HL-60 (cell line): ENCODE data around the gene PDE4B.

ENCODE experiments used
- DNase-seq, 2 experiments: peaks; one replicate each; pipeline ENCODE4 v3.0.0-alpha.2; 2010 to 2020; ENCODE audit warnings: low read depth in 1 of 2, low spot score in 1 of 2
- H3K27ac ChIP-seq: fragments of 250-450 bp; sonication (Bioruptor Pico); replicated peaks from 2 replicates; pipeline ENCODE4 v1.5.1; 2020; ENCODE audit warnings: mild to moderate bottlenecking, moderate library complexity
- H3K27me3 ChIP-seq: fragments of 250-450 bp; sonication (Bioruptor Pico); 2 replicates; pipeline ENCODE4 v1.5.1; 2021; ENCODE audit warnings: mild to moderate bottlenecking, moderate library complexity; ENCODE audit not compliant: insufficient read depth, poor library complexity, severe bottlenecking
- H3K4me3 ChIP-seq: replicated peaks from 2 replicates; pipeline ENCODE4 v1.5.1; 2011; ENCODE audit warnings: mild to moderate bottlenecking, control low read depth, low read length; ENCODE audit not compliant: insufficient read depth
- GABPA ChIP-seq: IDR thresholded peaks from 2 replicates; pipeline ENCODE4 v1.6.1; 2012; ENCODE audit warnings: low read depth
- POLR2AphosphoS5 ChIP-seq: IDR thresholded peaks from 2 replicates; pipeline ENCODE4 v1.6.1; 2012; ENCODE audit warnings: low read depth
- SPI1 ChIP-seq: IDR thresholded peaks from 2 replicates; pipeline ENCODE4 v1.6.1; 2012; ENCODE audit warnings: low read depth, mild to moderate bottlenecking, borderline replicate concordance
- TF ChIP-seq, protein P1 (sequence below): IDR thresholded peaks from one replicate; pipeline ENCODE4 v1.5.1; 2011; ENCODE audit warnings: low read length, control low read depth, inconsistent platforms; ENCODE audit not compliant: insufficient read depth
- TF ChIP-seq, protein P2 (sequence below): IDR thresholded peaks from 2 replicates; pipeline ENCODE4 v1.6.1; 2012; ENCODE audit warnings: low read depth; ENCODE audit not compliant: insufficient replicate concordance

PDE4B gene

DNA sequence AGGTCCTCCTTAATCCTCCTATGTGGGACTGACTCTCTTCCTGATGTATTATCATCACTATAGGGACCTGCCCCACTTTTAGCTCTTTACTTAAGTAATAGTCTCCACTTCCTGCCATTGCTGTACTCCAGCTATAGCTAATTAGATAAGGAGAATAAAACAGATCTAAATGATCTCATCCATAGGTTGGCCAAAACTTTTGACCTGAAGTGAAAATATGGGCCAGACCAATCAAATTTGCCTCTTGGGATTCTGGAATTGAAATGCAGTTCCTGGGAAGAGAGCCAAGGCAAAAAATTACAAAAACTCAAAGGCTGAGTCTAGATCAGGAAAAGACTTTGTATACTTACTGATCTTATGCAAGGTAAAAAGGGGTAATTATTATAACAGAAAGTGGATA, 36.1 kb upstream of the PDE4B start:
- H3K4me3 ChIP-seq = no peak overlapping the region
- no peaks in the 10 kb centered on the region for H3K27me3 ChIP-seq
- no peak for DNase-seq
- TF ChIP-seq, protein P1, sequence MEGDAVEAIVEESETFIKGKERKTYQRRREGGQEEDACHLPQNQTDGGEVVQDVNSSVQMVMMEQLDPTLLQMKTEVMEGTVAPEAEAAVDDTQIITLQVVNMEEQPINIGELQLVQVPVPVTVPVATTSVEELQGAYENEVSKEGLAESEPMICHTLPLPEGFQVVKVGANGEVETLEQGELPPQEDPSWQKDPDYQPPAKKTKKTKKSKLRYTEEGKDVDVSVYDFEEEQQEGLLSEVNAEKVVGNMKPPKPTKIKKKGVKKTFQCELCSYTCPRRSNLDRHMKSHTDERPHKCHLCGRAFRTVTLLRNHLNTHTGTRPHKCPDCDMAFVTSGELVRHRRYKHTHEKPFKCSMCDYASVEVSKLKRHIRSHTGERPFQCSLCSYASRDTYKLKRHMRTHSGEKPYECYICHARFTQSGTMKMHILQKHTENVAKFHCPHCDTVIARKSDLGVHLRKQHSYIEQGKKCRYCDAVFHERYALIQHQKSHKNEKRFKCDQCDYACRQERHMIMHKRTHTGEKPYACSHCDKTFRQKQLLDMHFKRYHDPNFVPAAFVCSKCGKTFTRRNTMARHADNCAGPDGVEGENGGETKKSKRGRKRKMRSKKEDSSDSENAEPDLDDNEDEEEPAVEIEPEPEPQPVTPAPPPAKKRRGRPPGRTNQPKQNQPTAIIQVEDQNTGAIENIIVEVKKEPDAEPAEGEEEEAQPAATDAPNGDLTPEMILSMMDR = no peak
- TF ChIP-seq GABPA (no peak), POLR2AphosphoS5 (no peak), SPI1 (no peak)
- TF ChIP-seq, protein P2, sequence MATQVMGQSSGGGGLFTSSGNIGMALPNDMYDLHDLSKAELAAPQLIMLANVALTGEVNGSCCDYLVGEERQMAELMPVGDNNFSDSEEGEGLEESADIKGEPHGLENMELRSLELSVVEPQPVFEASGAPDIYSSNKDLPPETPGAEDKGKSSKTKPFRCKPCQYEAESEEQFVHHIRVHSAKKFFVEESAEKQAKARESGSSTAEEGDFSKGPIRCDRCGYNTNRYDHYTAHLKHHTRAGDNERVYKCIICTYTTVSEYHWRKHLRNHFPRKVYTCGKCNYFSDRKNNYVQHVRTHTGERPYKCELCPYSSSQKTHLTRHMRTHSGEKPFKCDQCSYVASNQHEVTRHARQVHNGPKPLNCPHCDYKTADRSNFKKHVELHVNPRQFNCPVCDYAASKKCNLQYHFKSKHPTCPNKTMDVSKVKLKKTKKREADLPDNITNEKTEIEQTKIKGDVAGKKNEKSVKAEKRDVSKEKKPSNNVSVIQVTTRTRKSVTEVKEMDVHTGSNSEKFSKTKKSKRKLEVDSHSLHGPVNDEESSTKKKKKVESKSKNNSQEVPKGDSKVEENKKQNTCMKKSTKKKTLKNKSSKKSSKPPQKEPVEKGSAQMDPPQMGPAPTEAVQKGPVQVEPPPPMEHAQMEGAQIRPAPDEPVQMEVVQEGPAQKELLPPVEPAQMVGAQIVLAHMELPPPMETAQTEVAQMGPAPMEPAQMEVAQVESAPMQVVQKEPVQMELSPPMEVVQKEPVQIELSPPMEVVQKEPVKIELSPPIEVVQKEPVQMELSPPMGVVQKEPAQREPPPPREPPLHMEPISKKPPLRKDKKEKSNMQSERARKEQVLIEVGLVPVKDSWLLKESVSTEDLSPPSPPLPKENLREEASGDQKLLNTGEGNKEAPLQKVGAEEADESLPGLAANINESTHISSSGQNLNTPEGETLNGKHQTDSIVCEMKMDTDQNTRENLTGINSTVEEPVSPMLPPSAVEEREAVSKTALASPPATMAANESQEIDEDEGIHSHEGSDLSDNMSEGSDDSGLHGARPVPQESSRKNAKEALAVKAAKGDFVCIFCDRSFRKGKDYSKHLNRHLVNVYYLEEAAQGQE = no peak
- H3K27ac ChIP-seq = no peak overlapping the region

- DNase-seq = no peak
- Histone ChIP-seq H3K27me3 (no peaks in the 10 kb centered on the region), H3K27ac (no peak overlapping the region), H3K4me3 (no peak overlapping the region)
- no peak for TF ChIP-seq POLR2AphosphoS5
These were observed 35.2 kb upstream of the PDE4B start for GRCh38 chr1:65757531-65757930.

DNA sequence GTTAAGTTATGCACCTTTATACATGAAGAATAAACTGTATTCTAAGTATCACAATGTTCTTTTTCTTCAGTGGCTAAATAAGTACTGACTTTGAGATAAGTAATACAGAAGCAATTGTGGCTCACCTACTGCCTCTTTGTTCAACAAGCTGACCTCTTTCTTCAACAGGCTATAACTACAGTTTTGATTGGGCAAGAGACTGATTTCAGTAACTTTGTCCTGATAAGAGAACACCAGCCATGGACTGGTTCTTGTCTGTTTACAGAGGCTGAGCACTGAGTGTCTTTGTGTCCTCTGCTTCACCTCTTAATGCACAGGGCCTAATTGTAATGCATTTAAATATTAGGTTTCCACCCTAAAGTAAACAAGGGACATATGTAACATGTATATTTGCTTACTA, 34.6 kb upstream of the PDE4B start:
- TF ChIP-seq SPI1 (no peak), GABPA (no peak), POLR2AphosphoS5 (no peak)
- TF ChIP-seq, protein P2 = no peak
- TF ChIP-seq, protein P1 = no peak
- no peaks in the 10 kb centered on the region for H3K27me3 ChIP-seq
- H3K27ac ChIP-seq = no peak overlapping the region
- no peak overlapping the region for H3K4me3 ChIP-seq
- no peak for DNase-seq

DNA sequence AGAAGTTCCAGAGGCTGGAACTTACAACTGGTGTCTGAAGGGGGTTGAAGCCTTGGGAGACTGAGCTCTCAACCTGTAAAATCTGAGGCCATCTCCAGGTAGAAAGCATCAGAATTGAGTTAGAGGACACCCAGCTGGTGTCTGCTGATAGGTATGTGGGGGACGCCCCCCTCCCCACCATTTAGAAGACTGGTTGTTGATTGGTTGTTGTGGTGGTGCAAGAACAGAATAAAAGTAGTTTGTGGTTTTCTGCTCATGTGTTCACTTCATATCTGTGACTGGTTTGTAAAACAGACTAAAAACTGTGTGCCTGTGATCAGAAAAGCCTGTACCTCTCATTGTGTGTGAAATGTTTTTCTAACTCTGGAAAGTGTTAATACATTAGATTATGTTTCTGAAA, 33.2 kb upstream of the PDE4B start:
- no peak overlapping the region for H3K27ac ChIP-seq
- H3K4me3 ChIP-seq = no peak overlapping the region
- no peaks in the 10 kb centered on the region for H3K27me3 ChIP-seq
- TF ChIP-seq GABPA = no peak
- no peak for TF ChIP-seq SPI1
- no peak for TF ChIP-seq POLR2AphosphoS5
- TF ChIP-seq, protein P1 = no peak
- TF ChIP-seq, protein P2 = no peak
- no peak for DNase-seq
